NCI-H510A treated with DMSO at 0.1 percent for 48 hours (cell line): ENCODE data around the gene MKRN1.
A peak's percentile ranks its signal among the peaks of the same experiment; 100 is the strongest.
"Not testable (repeated sequence)": the region's sequence is repeated elsewhere in the genome, so short reads cannot be mapped to it uniquely, and the experiment has no call there.

Experiments used
- DNase-seq: peaks from one replicate; lab custom pipeline; 2025; lab: John Stamatoyannopoulos, UW

The MKRN1 gene

DNA sequence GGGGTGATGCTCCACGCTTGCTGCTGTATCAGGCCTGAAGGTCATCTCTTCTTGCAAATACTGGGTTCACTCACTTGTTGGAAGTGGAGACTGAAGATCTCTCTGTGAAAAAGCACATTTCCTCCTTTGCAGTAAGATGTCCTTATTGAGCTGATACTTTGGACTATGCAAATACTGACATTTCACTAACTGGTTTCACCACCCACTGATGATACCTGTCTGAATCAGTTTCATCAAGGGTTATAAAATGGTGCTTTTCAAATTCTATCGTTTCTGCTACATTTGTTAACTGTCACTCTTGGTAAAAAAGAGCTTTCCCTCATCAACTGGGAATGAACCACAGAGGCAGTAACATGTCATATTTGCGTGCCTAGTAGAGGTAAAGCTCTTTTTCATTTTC is 39.9 kb downstream of the MKRN1 start:
- no peak for DNase-seq

GRCh38 chr7:140435252-140435895 is 43.9 kb downstream of the MKRN1 start:
- DNase-seq: no peak

DNA sequence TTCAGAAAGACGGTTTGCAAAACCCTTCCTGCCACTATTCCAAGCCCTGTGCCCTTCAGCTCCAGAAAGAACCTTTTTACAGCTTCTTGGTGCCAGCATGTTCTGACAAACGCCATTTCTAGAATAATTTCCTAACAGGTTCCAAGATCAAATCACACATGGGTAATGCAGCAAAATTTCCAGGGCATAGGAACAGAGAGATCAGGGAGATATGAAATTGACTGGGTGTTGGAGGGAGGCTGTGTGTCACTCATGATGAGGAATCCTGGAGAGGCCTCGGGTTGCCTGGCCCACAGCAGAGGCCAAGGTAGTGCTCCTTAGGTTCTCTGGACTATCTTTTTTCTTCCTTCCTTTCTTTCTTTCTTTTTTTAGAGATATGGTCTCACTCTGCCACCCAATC is 45.9 kb downstream of the MKRN1 start:
- DNase-seq: no peak

GRCh38 chr7:140426130-140426529 is 53.2 kb downstream of the MKRN1 start:
- DNase-seq: no peak

- no peak for DNase-seq
Observed at GRCh38 chr7:140425718-140426117, 53.6 kb downstream of the MKRN1 start.

GRCh38 chr7:140423501-140423900 is 55.8 kb downstream of the MKRN1 start:
- no peak for DNase-seq

DNA sequence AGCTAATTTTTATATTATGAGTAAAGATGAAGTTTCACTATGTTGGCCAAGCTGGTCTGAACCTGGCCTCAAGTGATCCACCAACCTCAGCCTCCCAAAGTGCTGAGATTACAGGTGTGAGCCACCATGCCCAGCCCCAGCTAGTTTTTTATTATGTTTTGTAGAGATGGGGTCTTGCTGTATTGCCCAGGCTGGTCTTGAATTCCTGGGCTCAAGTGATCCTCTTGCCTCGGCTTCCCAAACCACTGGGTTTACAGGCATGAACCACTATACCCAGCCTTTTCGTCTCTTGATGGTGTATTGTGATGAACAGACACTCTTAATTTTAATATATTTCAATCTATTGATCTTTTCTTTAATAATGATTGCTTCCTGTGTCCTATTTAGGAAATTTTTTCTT is 57.8 kb downstream of the MKRN1 start:
- DNase-seq: no peak

- no peak for DNase-seq
Observed at GRCh38 chr7:140418653-140419052, 60.7 kb downstream of the MKRN1 start.

DNA sequence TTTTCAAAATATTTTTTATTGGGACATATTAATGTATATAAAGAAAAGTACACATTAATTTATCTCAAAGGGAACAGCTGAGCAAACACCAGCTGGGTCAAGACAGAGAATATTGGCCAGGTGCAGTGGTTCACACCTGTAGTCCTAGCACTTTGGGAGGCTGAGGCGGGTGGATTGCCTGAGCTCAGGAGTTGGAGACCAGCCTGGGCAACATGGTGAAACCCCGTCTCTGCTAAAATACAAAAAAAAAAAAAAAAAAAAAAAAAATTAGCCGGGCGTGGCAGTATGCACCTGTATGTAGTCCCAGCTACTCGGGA is 61.2 kb downstream of the MKRN1 start:
- DNase-seq: peak; percentile 44

- no peak for DNase-seq
Observed at GRCh38 chr7:140417456-140418155, 61.7 kb downstream of the MKRN1 start.

DNA sequence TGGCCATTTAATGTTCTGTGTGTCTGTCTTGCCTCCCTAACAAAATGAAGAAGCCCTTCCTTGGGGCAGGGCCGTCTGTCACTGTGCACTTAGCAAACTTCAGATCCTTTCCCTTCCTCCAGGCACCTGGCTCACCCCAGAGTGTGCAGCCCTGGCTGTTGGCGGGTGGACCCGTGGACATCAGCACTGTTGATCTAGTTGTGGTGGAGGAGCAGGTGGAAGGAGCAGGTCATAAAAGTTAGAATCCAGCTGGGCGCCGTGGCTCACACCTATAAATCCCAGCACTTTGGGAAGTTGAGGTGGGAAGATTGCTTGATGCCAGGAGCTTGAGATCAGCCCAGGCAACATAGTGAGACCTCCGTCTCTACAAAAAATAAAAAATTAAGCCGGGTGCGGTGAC is 62.7 kb downstream of the MKRN1 start:
- peak; percentile 15 for DNase-seq

DNA sequence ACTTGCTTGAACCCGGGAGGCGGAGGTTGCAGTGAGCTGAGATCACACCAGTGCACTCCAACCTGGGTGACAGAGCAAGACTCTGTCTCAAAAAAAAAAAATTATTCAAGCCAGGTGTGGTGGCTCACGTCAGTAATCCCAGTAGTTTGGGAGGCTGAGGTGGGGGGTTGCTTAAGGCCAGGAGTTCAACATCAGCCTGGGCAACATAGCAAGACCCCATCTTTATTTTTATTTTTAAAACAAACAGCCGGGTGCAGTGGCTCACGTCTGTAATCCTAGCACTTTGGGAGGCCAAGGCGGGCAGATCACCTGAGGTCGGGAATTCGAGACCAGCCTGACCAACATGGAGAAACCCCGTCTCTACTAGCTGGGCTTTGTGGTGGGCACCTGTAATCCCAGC is 63.5 kb downstream of the MKRN1 start:
- not testable (repeated sequence) for DNase-seq

DNA sequence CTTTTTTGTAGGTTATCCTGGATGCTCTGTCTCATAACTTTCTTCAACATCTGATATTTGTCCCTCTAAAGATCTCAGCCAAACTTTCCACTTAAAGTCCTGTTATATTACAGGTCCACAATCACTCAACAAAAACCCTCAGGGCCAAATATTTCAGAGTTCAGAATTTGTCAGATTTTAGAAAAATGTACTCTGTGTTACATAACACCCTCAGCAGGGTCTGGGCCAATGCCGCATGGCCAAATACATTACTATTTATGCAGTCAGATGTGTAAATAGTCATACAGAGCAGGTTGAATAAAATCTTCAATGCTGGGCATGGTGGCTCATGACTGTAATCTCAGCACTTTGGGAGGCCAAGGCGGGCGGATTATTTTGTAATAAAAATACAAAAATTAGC is 63.9 kb downstream of the MKRN1 start:
- DNase-seq: no peak

- peak; percentile 40 for DNase-seq
Observed at GRCh38 chr7:140404565-140405065, 74.7 kb downstream of the MKRN1 start.

DNA sequence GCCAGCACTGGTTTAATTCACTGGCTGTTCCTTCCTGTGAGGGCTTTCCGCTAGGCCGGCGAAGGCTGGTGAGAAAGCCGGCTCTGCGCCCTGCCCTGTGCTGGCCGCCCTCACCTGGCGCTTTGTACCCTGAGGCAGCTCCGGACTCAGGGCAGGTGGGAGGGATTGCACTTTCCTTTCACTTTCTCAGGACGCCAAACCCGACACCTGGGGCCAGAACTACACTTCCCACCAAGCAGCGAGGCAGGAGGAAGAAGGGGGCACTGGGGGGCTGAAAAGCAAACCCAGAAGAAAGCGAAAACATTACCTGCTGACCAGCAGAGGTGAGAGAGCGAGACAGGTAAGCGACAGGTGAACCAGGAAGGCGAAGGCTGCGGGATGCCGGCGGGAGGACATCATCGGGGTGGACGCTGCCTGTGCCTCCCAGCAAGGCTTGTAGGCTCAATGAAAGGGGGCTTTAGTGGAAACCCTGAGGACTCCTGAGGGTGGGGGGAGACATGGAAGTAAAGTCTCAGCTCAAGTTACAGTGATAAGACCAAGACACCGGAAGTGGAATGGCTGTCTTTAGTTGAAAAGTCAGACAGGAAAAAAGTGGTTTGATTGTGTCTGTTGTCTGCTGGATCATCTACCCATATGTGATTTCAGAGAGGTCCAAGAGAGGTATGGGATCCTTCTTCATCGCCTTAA is 75.3 kb downstream of the MKRN1 start, which contains the start of gene RAB19:
TSS of gene RAB19 (plus strand) at position 181 of the 687 bp plus-strand sequence. CDS start 3,589 bp downstream, outside the sequence.
- peak; percentile 40 for DNase-seq
